NB4 (cell line): ENCODE results near the gene NCOA4.

Source experiments
- DNase-seq: peaks from one replicate; pipeline ENCODE4 v3.0.0; 2010; ENCODE audit warnings: low read depth
- H3K4me3 ChIP-seq: one replicate; pipeline ENCODE4 v1.5.1; 2011; ENCODE audit warnings: mild to moderate bottlenecking, low read depth, low read length, moderate library complexity
- CTCF ChIP-seq: IDR thresholded peaks from one replicate; pipeline ENCODE4 v1.5.1; 2012; ENCODE audit warnings: low read depth, low read length
- MAX ChIP-seq: IDR thresholded peaks from 2 replicates; pipeline ENCODE4 v1.6.1; 2011; ENCODE audit warnings: low read depth, low read length
- MYC ChIP-seq: IDR thresholded peaks from 2 replicates; pipeline ENCODE4 v1.6.1; 2011; ENCODE audit warnings: low read depth, low read length
- POLR2A ChIP-seq: IDR thresholded peaks from 2 replicates; pipeline ENCODE4 v1.6.1; 2011; ENCODE audit warnings: mild to moderate bottlenecking; ENCODE audit not compliant: insufficient read length; ENCODE audit errors: extremely low read depth

NCOA4 gene

GRCh38 chr10:46014206-46014605, 16.2 kb downstream of the NCOA4 start:
- DNase-seq = no peak
- no peak for TF ChIP-seq CTCF
- no peak for TF ChIP-seq POLR2A
- no peak for TF ChIP-seq MAX
- no peak for TF ChIP-seq MYC
- H3K4me3 ChIP-seq = no peak overlapping the region

GRCh38 chr10:46012746-46013145, 17.7 kb downstream of the NCOA4 start:
- TF ChIP-seq CTCF (no peak), POLR2A (no peak), MYC (no peak), MAX (no peak)
- H3K4me3 ChIP-seq = no peak overlapping the region
- DNase-seq = no peak

- DNase-seq = no peak
- no peak overlapping the region for H3K4me3 ChIP-seq
- no peak for TF ChIP-seq POLR2A
- TF ChIP-seq MAX = no peak
- no peak for TF ChIP-seq MYC
- TF ChIP-seq CTCF = no peak
Measured at GRCh38 chr10:46006219-46006618, 24.2 kb downstream of the NCOA4 start.

- no peak for TF ChIP-seq POLR2A
- no peak for TF ChIP-seq MAX
- TF ChIP-seq CTCF = no peak
- TF ChIP-seq MYC = no peak
- no peak overlapping the region for H3K4me3 ChIP-seq
- DNase-seq = no peak
Measured at GRCh38 chr10:46005383-46005782, 25.0 kb downstream of the NCOA4 start.

- no peak overlapping the region for H3K4me3 ChIP-seq
- DNase-seq = no peak
- TF ChIP-seq POLR2A = no peak
- no peak for TF ChIP-seq CTCF
- TF ChIP-seq MYC = no peak
- TF ChIP-seq MAX = no peak
Measured at GRCh38 chr10:46004963-46005362, 25.5 kb downstream of the NCOA4 start.
